ENCODE results near the gene CHST6. TPM values are rescaled to one million over a fixed set of nuclear protein-coding genes. Genes with fewer than 3 reads are reported as not detected.
"Not testable (repeated sequence)": the region's sequence is repeated elsewhere in the genome, so short reads cannot be mapped to it uniquely, and the experiment has no call there.

CHST6 gene
- total and polyA plus RNA-seq, 10 of the 15 experiments (the other 5 are each of a cell fraction or from before 2014, with no cell fraction given): 0.14 to 2.5 (median 0.51) TPM

DNA sequence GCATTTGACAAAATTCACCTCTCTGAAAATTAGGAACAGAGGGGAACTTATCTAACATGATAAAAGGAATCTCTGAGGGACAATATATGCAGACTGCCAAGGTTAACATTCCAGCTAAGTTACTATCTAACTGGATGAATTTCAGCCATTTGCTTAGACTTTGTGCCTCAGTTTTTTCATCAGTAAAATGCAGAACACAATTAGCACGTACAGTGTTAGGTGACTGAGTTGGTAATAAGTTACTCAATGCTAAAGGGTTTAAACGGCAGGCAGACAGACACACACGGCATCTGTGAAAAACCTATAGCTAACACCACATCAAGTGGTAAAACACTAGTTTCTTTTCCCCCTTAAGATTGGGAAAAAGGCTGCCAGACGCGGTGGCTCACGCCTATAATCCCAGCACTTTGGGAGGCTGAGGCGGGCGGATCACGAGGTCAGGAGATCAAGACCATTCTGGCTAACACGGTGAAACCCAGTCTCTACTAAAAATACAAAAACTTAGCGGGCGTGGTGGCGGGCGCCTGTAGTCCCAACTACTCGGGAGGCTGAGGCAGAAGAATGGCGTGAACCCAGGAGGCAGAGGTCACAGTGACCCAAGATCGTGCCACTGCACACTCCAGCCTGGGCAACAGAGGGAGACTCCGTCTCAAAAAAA is 71.0 kb downstream of the CHST6 start:
- H3K4me3 ChIP-seq; CTCF ChIA-PET; POLR2A ChIA-PET; H3K27me3 ChIP-seq (replicated peaks in 1 of 2; ENCODE audit: control insufficient read depth in 2 of 2, insufficient read depth in 2 of 2, low read length in 1 of 2); H2AFZ ChIP-seq (ENCODE audit: control insufficient read depth, low read depth, low read length); DNase-seq (ENCODE audit: low read depth, low spot score); FAIRE-seq; RAD21 ChIA-PET (ENCODE audit: unreplicated experiment); H3K36me3 ChIP-seq (ENCODE audit: control insufficient read depth in 2 of 2, insufficient read depth in 2 of 2, low read length in 1 of 2); H3K27ac ChIP-seq (ENCODE audit: control insufficient read depth, insufficient read depth); H3K9ac ChIP-seq (ENCODE audit: control insufficient read depth, insufficient read depth, low read length); H3K4me1 ChIP-seq (ENCODE audit: control insufficient read depth, insufficient read depth, low read length); H3K4me2 ChIP-seq (ENCODE audit: control insufficient read depth, insufficient read depth); in situ Hi-C loops (cut with MboI); ATAC-seq; H4K20me1 ChIP-seq (ENCODE audit: control insufficient read depth, insufficient read depth); H3K9me3 ChIP-seq (replicated peaks; ENCODE audit: control insufficient read depth, insufficient read depth, low read length); BruUV-seq (replicated peaks): not testable (repeated sequence)
- SMC1A ChIA-PET (ENCODE audit: uncharacterized antibody, unreplicated experiment): interaction anchor here (0.6 to 0.9 kb wide), 2 partner anchors 67 to 407 kb away, joined by 3 to 4 read pairs; no protein-coding TSS in a partner anchor
- intact Hi-C loops (cut with micrococcal nuclease; ENCODE audit: unreplicated experiment): loop anchor here (5.0 kb wide), 1 partner anchor 38 kb away; the partner anchor contains the start of gene TMEM170A
- 93% methylated on average over 17 of the region's 18 CpGs for WGBS (ENCODE audit: insufficient coverage, insufficient replicate concordance, low lambda C conversion rate, missing lambda C conversion rate)
- H3K79me2 ChIP-seq (ENCODE audit: control insufficient read depth, insufficient read depth, low read length): peaks cover 26% of the 10 kb centered on the region

DNA sequence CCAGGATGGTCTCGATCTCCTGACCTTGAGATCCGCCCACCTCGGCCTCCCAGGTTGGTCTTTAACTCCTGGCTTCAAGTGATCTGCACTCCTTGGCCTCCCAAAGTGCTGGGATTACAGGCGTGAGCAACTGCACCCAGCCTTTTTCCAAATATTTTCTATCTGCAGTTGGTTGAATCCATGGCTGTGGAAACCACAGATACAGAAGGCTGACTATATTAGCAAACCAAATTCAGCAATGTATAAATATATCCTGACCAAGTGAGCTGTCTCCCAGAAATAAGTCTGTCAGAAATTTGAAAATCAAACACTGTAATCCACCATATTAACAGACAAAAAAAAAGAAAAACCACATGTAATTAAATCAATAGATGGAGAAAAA is 71.5 kb downstream of the CHST6 start:
- FAIRE-seq: no peak
- Histone ChIP-seq H3K27me3 (replicated peaks in 1 of 2; ENCODE audit: control insufficient read depth in 2 of 2, insufficient read depth in 2 of 2, low read length in 1 of 2) (no peaks in the 10 kb centered on the region), H3K4me1 (ENCODE audit: control insufficient read depth, insufficient read depth, low read length) (peaks cover 10% of the 10 kb centered on the region; the same call in 1 of the 2 replicates), H2AFZ (ENCODE audit: control insufficient read depth, low read depth, low read length) (no peak overlapping the region), H3K27ac (ENCODE audit: control insufficient read depth, insufficient read depth) (no peak overlapping the region), H3K36me3 (ENCODE audit: control insufficient read depth in 2 of 2, insufficient read depth in 2 of 2, low read length in 1 of 2) (no peaks in the 10 kb centered on the region), H3K79me2 (ENCODE audit: control insufficient read depth, insufficient read depth, low read length) (peaks cover 27% of the 10 kb centered on the region), H4K20me1 (ENCODE audit: control insufficient read depth, insufficient read depth) (no peaks in the 10 kb centered on the region), H3K4me2 (ENCODE audit: control insufficient read depth, insufficient read depth) (no peak overlapping the region), H3K9ac (ENCODE audit: control insufficient read depth, insufficient read depth, low read length) (no peak overlapping the region), H3K4me3 (no peak overlapping the region), H3K9me3 (replicated peaks; ENCODE audit: control insufficient read depth, insufficient read depth, low read length) (no peaks in the 10 kb centered on the region)
- ChIA-PET CTCF (no interaction called here), POLR2A (no interaction called here), SMC1A (ENCODE audit: uncharacterized antibody, unreplicated experiment) (interaction anchor here (0.6 to 0.9 kb wide), 2 partner anchors 66 to 407 kb away, joined by 3 to 4 read pairs; no protein-coding TSS in a partner anchor), RAD21 (ENCODE audit: unreplicated experiment) (no interaction called here)
- TF ChIP-seq YBX1 (IDR thresholded peaks at IDR 0.05) (no peak), KLF5 (IDR thresholded peaks at IDR 0.05; ENCODE audit: partially characterized antibody) (no peak), SP1 (IDR thresholded peaks at IDR 0.05; ENCODE audit: low read depth, low read length) (no peak), IRF4 (IDR thresholded peaks at IDR 0.05; ENCODE audit: low read depth, low read length) (no peak), RCOR1 (conservative IDR thresholded peaks at IDR 0.05; ENCODE audit: low read depth, low read length) (no peak), SMARCA5 (IDR thresholded peaks at IDR 0.05) (no peak)
- TF ChIP-seq, protein P1, sequence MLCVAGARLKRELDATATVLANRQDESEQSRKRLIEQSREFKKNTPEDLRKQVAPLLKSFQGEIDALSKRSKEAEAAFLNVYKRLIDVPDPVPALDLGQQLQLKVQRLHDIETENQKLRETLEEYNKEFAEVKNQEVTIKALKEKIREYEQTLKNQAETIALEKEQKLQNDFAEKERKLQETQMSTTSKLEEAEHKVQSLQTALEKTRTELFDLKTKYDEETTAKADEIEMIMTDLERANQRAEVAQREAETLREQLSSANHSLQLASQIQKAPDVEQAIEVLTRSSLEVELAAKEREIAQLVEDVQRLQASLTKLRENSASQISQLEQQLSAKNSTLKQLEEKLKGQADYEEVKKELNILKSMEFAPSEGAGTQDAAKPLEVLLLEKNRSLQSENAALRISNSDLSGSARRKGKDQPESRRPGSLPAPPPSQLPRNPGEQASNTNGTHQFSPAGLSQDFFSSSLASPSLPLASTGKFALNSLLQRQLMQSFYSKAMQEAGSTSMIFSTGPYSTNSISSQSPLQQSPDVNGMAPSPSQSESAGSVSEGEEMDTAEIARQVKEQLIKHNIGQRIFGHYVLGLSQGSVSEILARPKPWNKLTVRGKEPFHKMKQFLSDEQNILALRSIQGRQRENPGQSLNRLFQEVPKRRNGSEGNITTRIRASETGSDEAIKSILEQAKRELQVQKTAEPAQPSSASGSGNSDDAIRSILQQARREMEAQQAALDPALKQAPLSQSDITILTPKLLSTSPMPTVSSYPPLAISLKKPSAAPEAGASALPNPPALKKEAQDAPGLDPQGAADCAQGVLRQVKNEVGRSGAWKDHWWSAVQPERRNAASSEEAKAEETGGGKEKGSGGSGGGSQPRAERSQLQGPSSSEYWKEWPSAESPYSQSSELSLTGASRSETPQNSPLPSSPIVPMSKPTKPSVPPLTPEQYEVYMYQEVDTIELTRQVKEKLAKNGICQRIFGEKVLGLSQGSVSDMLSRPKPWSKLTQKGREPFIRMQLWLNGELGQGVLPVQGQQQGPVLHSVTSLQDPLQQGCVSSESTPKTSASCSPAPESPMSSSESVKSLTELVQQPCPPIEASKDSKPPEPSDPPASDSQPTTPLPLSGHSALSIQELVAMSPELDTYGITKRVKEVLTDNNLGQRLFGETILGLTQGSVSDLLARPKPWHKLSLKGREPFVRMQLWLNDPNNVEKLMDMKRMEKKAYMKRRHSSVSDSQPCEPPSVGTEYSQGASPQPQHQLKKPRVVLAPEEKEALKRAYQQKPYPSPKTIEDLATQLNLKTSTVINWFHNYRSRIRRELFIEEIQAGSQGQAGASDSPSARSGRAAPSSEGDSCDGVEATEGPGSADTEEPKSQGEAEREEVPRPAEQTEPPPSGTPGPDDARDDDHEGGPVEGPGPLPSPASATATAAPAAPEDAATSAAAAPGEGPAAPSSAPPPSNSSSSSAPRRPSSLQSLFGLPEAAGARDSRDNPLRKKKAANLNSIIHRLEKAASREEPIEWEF (IDR thresholded peaks at IDR 0.05; ENCODE audit: insufficient replicate concordance, low read depth, low read length): no peak
- TF ChIP-seq, protein P2, sequence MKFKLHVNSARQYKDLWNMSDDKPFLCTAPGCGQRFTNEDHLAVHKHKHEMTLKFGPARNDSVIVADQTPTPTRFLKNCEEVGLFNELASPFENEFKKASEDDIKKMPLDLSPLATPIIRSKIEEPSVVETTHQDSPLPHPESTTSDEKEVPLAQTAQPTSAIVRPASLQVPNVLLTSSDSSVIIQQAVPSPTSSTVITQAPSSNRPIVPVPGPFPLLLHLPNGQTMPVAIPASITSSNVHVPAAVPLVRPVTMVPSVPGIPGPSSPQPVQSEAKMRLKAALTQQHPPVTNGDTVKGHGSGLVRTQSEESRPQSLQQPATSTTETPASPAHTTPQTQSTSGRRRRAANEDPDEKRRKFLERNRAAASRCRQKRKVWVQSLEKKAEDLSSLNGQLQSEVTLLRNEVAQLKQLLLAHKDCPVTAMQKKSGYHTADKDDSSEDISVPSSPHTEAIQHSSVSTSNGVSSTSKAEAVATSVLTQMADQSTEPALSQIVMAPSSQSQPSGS (IDR thresholded peaks at IDR 0.05; ENCODE audit: low read length): no peak
- in situ Hi-C loops (cut with MboI) (no loop called here), intact Hi-C loops (cut with micrococcal nuclease; ENCODE audit: unreplicated experiment) (loop anchor here (5.0 kb wide), 1 partner anchor 39 kb away; the partner anchor contains the start of gene TMEM170A)
- no peak for ATAC-seq
- no peak for DNase-seq (ENCODE audit: low read depth, low spot score)
- no TSS peak for BruUV-seq (replicated peaks)
- 95% methylated on average over 4 of the region's 4 CpGs for WGBS (ENCODE audit: insufficient coverage, insufficient replicate concordance, low lambda C conversion rate, missing lambda C conversion rate)

Data from GM12878 (cell line).